Activated CD4-positive, alpha-beta T cell treated with anti-CD3 and anti-CD28 coated beads, Interleukin-2, Interleukin-4, amounts not matched to agents 100 ng/mL and 50 ng/mL, durations not matched to agents 16 hours and 8 hours (primary cell): Measurements from ENCODE around the gene MYO1D.
A peak's percentile ranks its signal among the peaks of the same experiment; 100 is the strongest.
"Not testable (repeated sequence)": the region's sequence is repeated elsewhere in the genome, so short reads cannot be mapped to it uniquely, and the experiment has no call there.

Experiments
- DNase-seq: peaks from one replicate; pipeline ENCODE4 v3.0.0-alpha.2; 2020; ENCODE audit warnings: low spot score

The MYO1D gene

GRCh38 chr17:32876417-32877163, at the start of gene MYO1D:
MYO1D (minus strand) TSS chr17:32877124; CDS start chr17:32876872, 252 bp downstream.
- DNase-seq, result peak; percentile 42

GRCh38 chr17:32926183-32926582, 49.3 kb upstream of the MYO1D start:
- DNase-seq, result no peak

- DNase-seq, result not testable (repeated sequence)
These were observed 47.0 kb upstream of the MYO1D start for GRCh38 chr17:32923905-32924304.

GRCh38 chr17:32921017-32921416, 44.1 kb upstream of the MYO1D start:
- no peak for DNase-seq

- DNase-seq, result no peak
These were observed 43.4 kb upstream of the MYO1D start for GRCh38 chr17:32920293-32920692.

- DNase-seq, result not testable (repeated sequence)
These were observed 43.0 kb upstream of the MYO1D start for GRCh38 chr17:32919876-32920275.

GRCh38 chr17:32917842-32918241, 40.9 kb upstream of the MYO1D start:
- no peak for DNase-seq

GRCh38 chr17:32917081-32917480, 40.2 kb upstream of the MYO1D start:
- peak; percentile 21 for DNase-seq

GRCh38 chr17:32916134-32916533, 39.2 kb upstream of the MYO1D start:
- no peak for DNase-seq

- DNase-seq, result peak; percentile 43
These were observed 38.3 kb upstream of the MYO1D start for GRCh38 chr17:32915245-32915644.

- DNase-seq, result peak; percentile 82
These were observed 37.3 kb upstream of the MYO1D start for GRCh38 chr17:32914181-32914580.

GRCh38 chr17:32913593-32913992, 36.7 kb upstream of the MYO1D start:
- no peak for DNase-seq

GRCh38 chr17:32912218-32912897, 35.4 kb upstream of the MYO1D start:
- DNase-seq, result no peak

- no peak for DNase-seq
These were observed 33.8 kb upstream of the MYO1D start for GRCh38 chr17:32910769-32911168.

GRCh38 chr17:32909787-32910369, 33.0 kb upstream of the MYO1D start:
- peak; percentile 71 for DNase-seq

GRCh38 chr17:32907583-32907982, 30.7 kb upstream of the MYO1D start:
- no peak for DNase-seq

GRCh38 chr17:32904891-32905290, 28.0 kb upstream of the MYO1D start:
- DNase-seq, result no peak

- peak; percentile 29 for DNase-seq
These were observed 27.1 kb upstream of the MYO1D start for GRCh38 chr17:32903774-32904673.

- no peak for DNase-seq
These were observed 24.8 kb upstream of the MYO1D start for GRCh38 chr17:32901743-32902142.

- no peak for DNase-seq
These were observed 22.5 kb upstream of the MYO1D start for GRCh38 chr17:32899236-32900013.

- no peak for DNase-seq
These were observed 19.8 kb upstream of the MYO1D start for GRCh38 chr17:32896647-32897258.
